ENCODE data around the gene HOMEZ.

The HOMEZ gene

GRCh38 chr14:23301969-23302289, 16.0 kb upstream of the HOMEZ start (continued):
- TF ChIP-seq ZNF202 (tag by site-specific recombination; IDR thresholded peaks at IDR 0.05; ENCODE audit: borderline replicate concordance) = no peak
- TF ChIP-seq SCRT2 (tag by site-specific recombination; IDR thresholded peaks at IDR 0.05) = no peak
- TF ChIP-seq REPIN1 (tag by site-specific recombination; IDR thresholded peaks at IDR 0.05; ENCODE audit: low read depth) = peak; percentile 78; the same call in 1 of the 2 replicates
- no peak for TF ChIP-seq ZNF658 (tag by site-specific recombination; IDR thresholded peaks at IDR 0.05)
- TF ChIP-seq IKZF3 (tag by site-specific recombination; IDR thresholded peaks at IDR 0.05) = 0 out of 2 replicates have a peak, but pooled peaks have one; percentile 1
- no peak for TF ChIP-seq ZNF530 (tag by site-specific recombination; IDR thresholded peaks at IDR 0.05; ENCODE audit: low read depth)
- peak; percentile 38; the same call in 1 of the 2 replicates for TF ChIP-seq ZNF449 (tag by site-specific recombination; IDR thresholded peaks at IDR 0.05)
- TF ChIP-seq PRDM2 (tag by site-specific recombination; IDR thresholded peaks at IDR 0.05; ENCODE audit: borderline replicate concordance) = no peak
- no peak for TF ChIP-seq FEZF1 (tag by site-specific recombination; IDR thresholded peaks at IDR 0.05)
- peak; percentile 51 for TF ChIP-seq SP2 (tag by site-specific recombination; IDR thresholded peaks at IDR 0.05)
- peak; percentile 75 for TF ChIP-seq ZNF423 (tag by site-specific recombination; IDR thresholded peaks at IDR 0.05)
- peak; percentile 19; the same call in 1 of the 2 replicates for TF ChIP-seq ZNF501 (tag by site-specific recombination; IDR thresholded peaks at IDR 0.05)
- TF ChIP-seq HOXA7 (CRISPR knock-in tag; IDR thresholded peaks at IDR 0.05; ENCODE audit: borderline replicate concordance) = no peak
- no peak for TF ChIP-seq MYNN (tag by site-specific recombination; IDR thresholded peaks at IDR 0.05; ENCODE audit: borderline replicate concordance)
- TF ChIP-seq MZF1 (tag by site-specific recombination; IDR thresholded peaks at IDR 0.05; ENCODE audit: borderline replicate concordance) = peak; percentile 30; the same call in 1 of the 2 replicates
- peak; percentile 50 for TF ChIP-seq ZNF843 (tag by site-specific recombination; IDR thresholded peaks at IDR 0.05)
- peak; percentile 38; the same call in 1 of the 2 replicates for TF ChIP-seq INSM2 (tag by site-specific recombination; IDR thresholded peaks at IDR 0.05)
- no peak for TF ChIP-seq ZNF777 (tag by site-specific recombination; IDR thresholded peaks at IDR 0.05; ENCODE audit: borderline replicate concordance)
- TF ChIP-seq ZNF157 (tag by site-specific recombination; IDR thresholded peaks at IDR 0.05) = no peak
- peak; percentile 89 for TF ChIP-seq ZXDB (tag by site-specific recombination; IDR thresholded peaks at IDR 0.05)
- 0 out of 2 replicates have a peak, but pooled peaks have one; percentile 16 for TF ChIP-seq ZBTB21 (tag by site-specific recombination; IDR thresholded peaks at IDR 0.05)
- no peak for TF ChIP-seq ZBTB11 (tag by site-specific recombination; conservative IDR thresholded peaks at IDR 0.05; ENCODE audit: low read depth)
- no peak for TF ChIP-seq ZNF311 (tag by site-specific recombination; IDR thresholded peaks at IDR 0.05; ENCODE audit: borderline replicate concordance)
- TF ChIP-seq ZNF585B (tag by site-specific recombination; IDR thresholded peaks at IDR 0.05) = no peak
- peak; percentile 97 for TF ChIP-seq KLF8 (tag by site-specific recombination; IDR thresholded peaks at IDR 0.05)
- TF ChIP-seq ZNF548 (tag by site-specific recombination; IDR thresholded peaks at IDR 0.05) = peak; percentile 66
- no peak for TF ChIP-seq ZNF350 (tag by site-specific recombination; IDR thresholded peaks at IDR 0.05)
